ENCODE data around the gene ARMCX5. TPM values are rescaled to one million over a fixed set of nuclear protein-coding genes. Genes with fewer than 3 reads are reported as not detected.
A peak's percentile ranks its signal among the peaks of the same experiment; 100 is the strongest.

Gene ARMCX5
- total RNA-seq, 1 experiment from 2014 or later, result 13.5 TPM

- Mint-ChIP-seq H3K36me3 (no peaks in the 10 kb centered on the region), H3K27ac (no peak within 1 kb of the TSS), H3K9me3 (no peaks in the 10 kb centered on the region), H3K27me3 (ENCODE audit: low read depth) (peaks cover 24% of the 10 kb centered on the region), H3K4me3 (peak within 1 kb of the TSS; percentile 86), H3K4me1 (peaks cover 11% of the 10 kb centered on the region)
- DNase-seq (ENCODE audit: low spot score) (peak; percentile 59), ATAC-seq (peak; percentile 72)
- ChIA-PET CTCF (no interaction called here), POLR2A (no interaction called here)
- TF ChIP-seq, protein P1, sequence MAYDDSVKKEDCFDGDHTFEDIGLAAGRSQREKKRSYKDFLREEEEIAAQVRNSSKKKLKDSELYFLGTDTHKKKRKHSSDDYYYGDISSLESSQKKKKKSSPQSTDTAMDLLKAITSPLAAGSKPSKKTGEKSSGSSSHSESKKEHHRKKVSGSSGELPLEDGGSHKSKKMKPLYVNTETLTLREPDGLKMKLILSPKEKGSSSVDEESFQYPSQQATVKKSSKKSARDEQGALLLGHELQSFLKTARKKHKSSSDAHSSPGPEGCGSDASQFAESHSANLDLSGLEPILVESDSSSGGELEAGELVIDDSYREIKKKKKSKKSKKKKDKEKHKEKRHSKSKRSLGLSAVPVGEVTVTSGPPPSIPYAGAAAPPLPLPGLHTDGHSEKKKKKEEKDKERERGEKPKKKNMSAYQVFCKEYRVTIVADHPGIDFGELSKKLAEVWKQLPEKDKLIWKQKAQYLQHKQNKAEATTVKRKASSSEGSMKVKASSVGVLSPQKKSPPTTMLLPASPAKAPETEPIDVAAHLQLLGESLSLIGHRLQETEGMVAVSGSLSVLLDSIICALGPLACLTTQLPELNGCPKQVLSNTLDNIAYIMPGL (CRISPR knock-in tag; IDR thresholded peaks at IDR 0.05), result no peak
- TF ChIP-seq E2F5 (CRISPR knock-in tag; IDR thresholded peaks at IDR 0.05), result peak; percentile 44; the same call in 1 of the 2 replicates
- peak; percentile 51; the same call in 1 of the 2 replicates for TF ChIP-seq MAX (CRISPR knock-in tag; IDR thresholded peaks at IDR 0.05)
Measured at GRCh38 chrX:102651242-102652011, 52.1 kb downstream of the ARMCX5 start, which contains the start of gene GPRASP1. Gene GPRASP1, plus strand, starts transcription at chrX:102651483. Its CDS starts 2,431 bp downstream, at chrX:102653914.

GRCh38 chrX:102652031-102652688 is 52.8 kb downstream of the ARMCX5 start:
- ChIA-PET POLR2A (no interaction called here), CTCF (no interaction called here)
- no peaks in the 10 kb centered on the region for H3K9me3 Mint-ChIP-seq
- no peaks in the 10 kb centered on the region for H3K36me3 Mint-ChIP-seq
- peak overlapping the region; percentile 86 for H3K4me3 Mint-ChIP-seq
- H3K4me1 Mint-ChIP-seq, result peaks cover 11% of the 10 kb centered on the region
- no peak for TF ChIP-seq IRF2 (CRISPR knock-in tag; IDR thresholded peaks at IDR 0.05; ENCODE audit: borderline replicate concordance, low read depth)
- TF ChIP-seq, protein P2, sequence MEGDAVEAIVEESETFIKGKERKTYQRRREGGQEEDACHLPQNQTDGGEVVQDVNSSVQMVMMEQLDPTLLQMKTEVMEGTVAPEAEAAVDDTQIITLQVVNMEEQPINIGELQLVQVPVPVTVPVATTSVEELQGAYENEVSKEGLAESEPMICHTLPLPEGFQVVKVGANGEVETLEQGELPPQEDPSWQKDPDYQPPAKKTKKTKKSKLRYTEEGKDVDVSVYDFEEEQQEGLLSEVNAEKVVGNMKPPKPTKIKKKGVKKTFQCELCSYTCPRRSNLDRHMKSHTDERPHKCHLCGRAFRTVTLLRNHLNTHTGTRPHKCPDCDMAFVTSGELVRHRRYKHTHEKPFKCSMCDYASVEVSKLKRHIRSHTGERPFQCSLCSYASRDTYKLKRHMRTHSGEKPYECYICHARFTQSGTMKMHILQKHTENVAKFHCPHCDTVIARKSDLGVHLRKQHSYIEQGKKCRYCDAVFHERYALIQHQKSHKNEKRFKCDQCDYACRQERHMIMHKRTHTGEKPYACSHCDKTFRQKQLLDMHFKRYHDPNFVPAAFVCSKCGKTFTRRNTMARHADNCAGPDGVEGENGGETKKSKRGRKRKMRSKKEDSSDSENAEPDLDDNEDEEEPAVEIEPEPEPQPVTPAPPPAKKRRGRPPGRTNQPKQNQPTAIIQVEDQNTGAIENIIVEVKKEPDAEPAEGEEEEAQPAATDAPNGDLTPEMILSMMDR (IDR thresholded peaks at IDR 0.05), result 0 out of 2 replicates have a peak, but pooled peaks have one; percentile 12
- ATAC-seq, result peak; percentile 56
- DNase-seq (ENCODE audit: low spot score), result peak; percentile 35
- H3K27me3 Mint-ChIP-seq (ENCODE audit: low read depth), result peaks cover 24% of the 10 kb centered on the region
- no peak overlapping the region for H3K27ac Mint-ChIP-seq

Other genes starting within 250 kb of the ARMCX5 start
- gene NXF2B, start 159.5 kb upstream of the ARMCX5 start, total RNA-seq (2021), result 0.11 to 0.31 TPM (median 0.18 TPM) in 3 replicates
- 0.46 to 0.82 TPM in 2 of 3 replicates, not detected in the other for gene TCP11X2, start 127.7 kb upstream of the ARMCX5 start, total RNA-seq (2021)
- 30.3 to 56.0 TPM (median 49.4 TPM) in 3 replicates for gene TMSB15A, start 82.8 kb upstream of the ARMCX5 start, total RNA-seq (2021)
- gene GPRASP1, start 52.0 kb downstream of the ARMCX5 start, total RNA-seq (2021), result 2.0 to 2.6 TPM (median 2.2 TPM) in 3 replicates
- gene GPRASP2, start 112.9 kb downstream of the ARMCX5 start, total RNA-seq (2021), result 18.5 to 20.0 TPM (median 18.9 TPM) in 3 replicates
- 13.2 to 14.6 TPM (median 13.7 TPM) in 3 replicates for gene GPRASP3, start 121.2 kb downstream of the ARMCX5 start, total RNA-seq (2021)